GM19452 (cell line): ENCODE data around the gene GTF2F2.

ENCODE experiments used
- ATAC-seq: cut with Tn5 transposase; IDR thresholded peaks from one replicate; pipeline ENCODE4 v1.9.1; 2021; ENCODE audit not compliant: unreplicated experiment

Gene GTF2F2

GRCh38 chr13:45119991-45120864 lies at the start of gene GTF2F2:
Gene GTF2F2 (plus strand): TSS chr13:45120510. CDS start chr13:45120656, 146 bp downstream.
- peak; percentile 66 for ATAC-seq

DNA sequence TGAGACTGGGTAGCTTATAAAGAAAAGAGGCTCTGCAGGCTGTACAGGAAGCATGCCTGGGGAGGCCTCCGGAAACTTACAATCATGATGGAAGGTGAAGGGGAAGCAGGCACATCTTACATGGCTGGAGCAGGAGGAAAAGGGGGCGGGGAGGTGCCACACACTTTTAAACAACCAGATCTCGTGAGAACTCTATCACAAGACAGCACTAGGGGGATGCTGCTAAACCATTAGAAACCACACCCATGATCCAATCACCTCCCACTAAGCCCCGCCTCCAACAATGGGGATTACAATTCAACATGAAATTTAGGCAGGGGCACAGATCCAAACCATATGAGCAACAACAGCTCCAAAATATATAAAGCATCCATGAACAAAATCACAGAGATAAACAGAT lies 46.5 kb upstream of the GTF2F2 start:
- ATAC-seq: no peak

- ATAC-seq: no peak
These were observed 45.6 kb upstream of the GTF2F2 start for GRCh38 chr13:45074721-45075120.

GRCh38 chr13:45078003-45078402 lies 42.3 kb upstream of the GTF2F2 start:
- no peak for ATAC-seq

- no peak for ATAC-seq
These were observed 37.3 kb upstream of the GTF2F2 start for GRCh38 chr13:45082964-45083363.

- no peak for ATAC-seq
These were observed 35.8 kb upstream of the GTF2F2 start for GRCh38 chr13:45084515-45084914.

GRCh38 chr13:45086484-45086883 lies 33.8 kb upstream of the GTF2F2 start:
- ATAC-seq: no peak

DNA sequence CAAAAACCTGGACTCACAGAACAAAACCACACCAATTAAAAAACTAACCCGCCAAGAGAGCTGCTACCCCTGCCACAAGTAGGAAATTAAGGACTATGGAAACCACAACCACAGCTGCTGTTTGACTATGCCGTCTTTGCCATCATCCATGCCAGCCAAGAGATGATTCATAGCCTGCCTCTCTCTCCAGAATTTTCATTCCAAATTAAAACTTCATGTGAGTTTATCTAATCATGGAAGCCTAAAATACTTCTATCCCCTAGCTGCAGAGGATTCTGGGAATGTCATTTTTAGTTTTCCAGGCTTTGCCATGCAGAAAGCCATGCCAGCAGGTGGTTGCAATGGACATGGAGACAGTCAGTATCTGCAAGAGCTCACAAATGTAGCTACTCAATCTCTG lies 27.6 kb upstream of the GTF2F2 start:
- no peak for ATAC-seq

- ATAC-seq: no peak
These were observed 19.6 kb upstream of the GTF2F2 start for GRCh38 chr13:45100573-45101262.

GRCh38 chr13:45101327-45102018 lies 18.8 kb upstream of the GTF2F2 start:
- ATAC-seq: no peak

- no peak for ATAC-seq
These were observed 18.2 kb upstream of the GTF2F2 start for GRCh38 chr13:45102136-45102507.

DNA sequence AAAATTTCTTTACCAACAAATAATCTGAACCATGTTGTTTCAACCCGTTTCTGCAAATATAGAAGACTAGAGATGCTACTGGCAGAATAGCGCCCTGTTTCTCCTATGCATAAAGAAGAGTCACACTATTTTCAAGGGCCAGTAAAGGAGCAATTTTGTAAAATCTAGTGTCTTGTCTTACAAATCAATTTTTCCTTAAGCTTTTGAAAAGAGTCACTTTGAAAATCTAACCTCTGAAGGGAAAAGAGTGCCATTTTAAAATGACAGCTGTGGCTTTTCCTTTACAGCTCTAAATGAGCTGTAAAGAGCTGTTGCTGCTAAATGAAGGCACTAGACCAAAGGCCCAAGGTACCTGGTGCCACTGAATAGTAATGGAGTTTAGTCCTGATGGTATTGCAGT lies 16.9 kb upstream of the GTF2F2 start:
- ATAC-seq: no peak

- ATAC-seq: no peak
These were observed 16.0 kb upstream of the GTF2F2 start for GRCh38 chr13:45104261-45104660.

GRCh38 chr13:45105895-45106294 lies 14.4 kb upstream of the GTF2F2 start:
- no peak for ATAC-seq

- no peak for ATAC-seq
These were observed 12.8 kb upstream of the GTF2F2 start for GRCh38 chr13:45107539-45107938.

DNA sequence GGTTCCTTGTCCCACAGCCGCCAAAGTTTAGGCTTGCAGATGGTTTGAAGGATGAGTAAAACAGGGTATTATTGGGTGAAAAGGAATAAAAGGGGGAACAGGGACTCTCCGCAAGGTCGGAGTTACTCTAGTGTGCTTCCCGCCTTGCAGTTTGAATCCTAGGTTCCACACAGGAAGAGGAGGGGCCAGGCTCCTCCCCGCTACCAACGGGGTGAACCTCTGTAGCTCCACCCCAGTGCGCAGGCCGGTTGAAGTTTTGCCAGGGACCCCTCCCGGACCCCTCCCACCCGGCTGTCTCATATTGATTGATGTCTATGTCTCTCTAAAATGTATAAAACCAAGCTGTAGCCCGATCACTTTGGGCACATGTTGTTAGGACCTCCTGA lies 11.6 kb upstream of the GTF2F2 start:
- ATAC-seq: peak; percentile 38

DNA sequence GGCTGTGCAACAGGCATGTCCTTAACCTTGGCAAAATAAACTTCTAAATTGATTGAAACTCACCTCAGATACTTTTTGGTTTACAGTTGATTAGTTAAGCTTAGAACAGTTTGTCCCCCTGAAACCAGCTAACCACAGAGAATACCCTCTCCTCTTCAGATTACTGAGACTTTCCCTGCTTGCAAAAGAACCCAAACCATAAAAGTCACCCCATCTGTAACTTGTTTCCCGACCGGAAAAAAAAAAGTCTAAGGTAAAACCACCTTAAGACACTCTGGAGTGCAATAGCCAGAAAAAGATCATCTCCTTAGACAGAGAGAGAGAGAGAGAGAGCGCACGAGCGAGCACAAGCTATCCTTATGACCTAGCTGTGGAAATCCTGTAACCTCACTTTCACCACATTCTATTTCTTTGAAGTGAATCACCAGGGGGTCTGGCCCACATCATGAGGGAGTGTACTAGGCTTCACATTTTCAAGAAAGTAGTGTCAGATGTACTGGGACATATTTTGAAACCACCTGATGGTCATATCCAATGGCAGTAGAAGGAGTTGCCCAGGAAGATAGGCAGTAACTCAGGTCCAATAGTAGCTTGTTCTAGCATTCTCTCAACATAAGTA lies 11.1 kb upstream of the GTF2F2 start:
- ATAC-seq: peak; percentile 75

- no peak for ATAC-seq
These were observed 6.8 kb upstream of the GTF2F2 start for GRCh38 chr13:45113233-45114224.

DNA sequence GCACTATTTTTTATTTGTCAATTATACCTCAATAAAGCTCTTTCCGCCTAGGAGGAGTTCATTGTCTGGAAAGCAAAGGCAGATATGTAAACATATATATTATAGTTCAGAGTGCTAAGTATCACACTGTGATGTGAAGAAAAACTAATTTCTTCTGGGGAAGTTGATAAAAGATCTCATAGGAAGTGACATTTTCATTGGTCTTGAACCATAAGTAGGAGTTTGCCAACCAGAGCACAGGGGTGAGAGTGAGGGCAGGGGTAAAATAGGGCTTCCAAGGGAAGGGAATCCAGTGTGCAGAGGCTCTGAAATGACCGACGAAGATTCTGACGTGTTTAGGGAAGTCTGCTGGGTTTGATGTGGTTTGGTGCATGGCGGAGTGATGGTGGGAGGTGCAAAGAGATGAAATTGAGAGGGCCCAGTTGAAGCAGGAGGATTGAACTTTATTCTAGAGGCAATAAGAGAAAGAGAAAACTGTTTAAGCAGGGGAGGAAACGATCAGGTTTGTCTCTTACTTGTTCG lies 780 bp upstream of the GTF2F2 start:
- peak; percentile 25 for ATAC-seq
